WTC11 (cell line): Measurements from ENCODE around the gene KRTAP20-4. TPM values are rescaled to one million over a fixed set of nuclear protein-coding genes. Genes with fewer than 3 reads are reported as not detected.

Source experiments
- ATAC-seq: fragments of 200-7000 bp; cut with Tn5 transposase; 2 replicates; pipeline ENCODE4 v1.10.0; 2021; ENCODE audit warnings: mild to moderate bottlenecking, moderate library complexity
- CTCF ChIA-PET: fragments of 300-600 bp; sonication (Branson Sonifier 250); formaldehyde crosslinking; loops from one replicate; lab custom pipeline; 2021; ENCODE audit warnings: antibody characterized with exemption; lab: Charles Lee
- POLR2A ChIA-PET: fragments of 350-600 bp; sonication (Branson Sonifier 250); formaldehyde crosslinking; loops from one replicate; lab custom pipeline; 2021; ENCODE audit warnings: antibody characterized with exemption; lab: Charles Lee
- DNase-seq: peaks from one replicate; pipeline ENCODE4 v3.0.0; 2021; ENCODE audit warnings: low spot score
- H3K27ac Mint-ChIP-seq: 2 replicates; pipeline ENCODE4 v1.8.0; 2021; ENCODE audit warnings: mixed read lengths
- H3K27me3 Mint-ChIP-seq: 2 replicates; pipeline ENCODE4 v1.8.0; 2021; ENCODE audit warnings: low read depth, mild to moderate bottlenecking, moderate library complexity, mixed read lengths
- H3K36me3 Mint-ChIP-seq: 2 replicates; pipeline ENCODE4 v1.8.0; 2021; ENCODE audit warnings: mixed read lengths
- H3K4me1 Mint-ChIP-seq: 2 replicates; pipeline ENCODE4 v1.8.0; 2022; ENCODE audit warnings: mixed read lengths
- H3K4me3 Mint-ChIP-seq: 2 replicates; pipeline ENCODE4 v1.8.0; 2021; ENCODE audit warnings: mild to moderate bottlenecking, moderate library complexity, mixed read lengths
- H3K9me3 Mint-ChIP-seq: 2 replicates; pipeline ENCODE4 v1.8.0; 2021; ENCODE audit warnings: mixed read lengths
- ATF1 ChIP-seq: sonication (generic); formaldehyde crosslinking; IDR thresholded peaks from 2 replicates; pipeline ENCODE4 v1.8.1; 2023; ENCODE audit warnings: mild to moderate bottlenecking, moderate library complexity, missing genetic modification reagents
- CREM ChIP-seq: sonication (generic); formaldehyde crosslinking; IDR thresholded peaks from 2 replicates; pipeline ENCODE4 v1.8.1; 2022; ENCODE audit warnings: mild to moderate bottlenecking, missing genetic modification reagents, moderate library complexity
- ESRRA ChIP-seq: sonication (generic); formaldehyde crosslinking; IDR thresholded peaks from 2 replicates; pipeline ENCODE4 v1.8.1; 2022; ENCODE audit warnings: mild to moderate bottlenecking, missing genetic modification reagents, borderline replicate concordance
- FOXJ3 ChIP-seq: sonication (generic); formaldehyde crosslinking; IDR thresholded peaks from 2 replicates; pipeline ENCODE4 v1.9.0; 2021; ENCODE audit warnings: missing genetic modification reagents, mild to moderate bottlenecking, borderline replicate concordance
- FOXK1 ChIP-seq: sonication (generic); formaldehyde crosslinking; IDR thresholded peaks from 2 replicates; pipeline ENCODE4 v1.8.0; 2022; ENCODE audit warnings: mild to moderate bottlenecking, moderate library complexity, missing genetic modification reagents
- HMGA2 ChIP-seq: fragments of 250-450 bp; sonication (Bioruptor Pico); IDR thresholded peaks from 2 replicates; pipeline ENCODE4 v1.4.0; 2021; ENCODE audit warnings: mild to moderate bottlenecking, moderate library complexity
- IRF2 ChIP-seq: sonication (generic); formaldehyde crosslinking; IDR thresholded peaks from 2 replicates; pipeline ENCODE4 v1.8.0; 2022; ENCODE audit warnings: low read depth, missing genetic modification reagents, borderline replicate concordance
- JUN ChIP-seq: sonication (generic); formaldehyde crosslinking; IDR thresholded peaks from 2 replicates; pipeline ENCODE4 v1.8.0; 2023; ENCODE audit warnings: mild to moderate bottlenecking, missing genetic modification reagents
- KAT7 ChIP-seq: sonication (generic); formaldehyde crosslinking; IDR thresholded peaks from 2 replicates; pipeline ENCODE4 v1.8.1; 2023; ENCODE audit warnings: missing genetic modification reagents, mild to moderate bottlenecking, borderline replicate concordance
- NFATC4 ChIP-seq: fragments of 250-450 bp; sonication (Bioruptor Pico); IDR thresholded peaks from 2 replicates; pipeline ENCODE4 v1.9.0; 2021; ENCODE audit warnings: mild to moderate bottlenecking
- NFE2L1 ChIP-seq: sonication (generic); formaldehyde crosslinking; IDR thresholded peaks from 2 replicates; pipeline ENCODE4 v1.8.1; 2023; ENCODE audit warnings: missing genetic modification reagents
- RORB ChIP-seq: fragments of 250-450 bp; sonication (Bioruptor Pico); IDR thresholded peaks from 2 replicates; pipeline ENCODE4 v1.9.0; 2021; ENCODE audit warnings: mild to moderate bottlenecking
- SOX15 ChIP-seq: fragments of 250-450 bp; sonication (Bioruptor Pico); IDR thresholded peaks from 2 replicates; pipeline ENCODE4 v1.9.0; 2021; ENCODE audit warnings: mild to moderate bottlenecking
- total RNA-seq: library from RNA; stranded (reverse); gene quantifications from 3 replicates; pipeline ENCODE4 v1.2.3, GENCODE V29; 2021
- TF ChIP-seq, protein P1 (sequence below): sonication (generic); formaldehyde crosslinking; IDR thresholded peaks from 2 replicates; pipeline ENCODE4 v1.8.0; 2022; ENCODE audit warnings: missing genetic modification reagents
- TF ChIP-seq, protein P2 (sequence below): sonication (generic); formaldehyde crosslinking; IDR thresholded peaks from 2 replicates; pipeline ENCODE4 v1.8.0; 2023; ENCODE audit warnings: missing genetic modification reagents
- TF ChIP-seq, protein P3 (sequence below): fragments of 250-450 bp; sonication (Bioruptor Pico); IDR thresholded peaks from 2 replicates; pipeline ENCODE4 v2.1.2; 2022; ENCODE audit warnings: mild to moderate bottlenecking, moderate library complexity
- TF ChIP-seq, protein P4 (sequence below): fragments of 250-450 bp; sonication (Bioruptor Pico); IDR thresholded peaks from 2 replicates; pipeline ENCODE4 v1.9.0; 2021; ENCODE audit warnings: moderate library complexity, mild to moderate bottlenecking, inconsistent platforms, borderline replicate concordance
- TF ChIP-seq, protein P5 (sequence below): sonication (generic); formaldehyde crosslinking; IDR thresholded peaks from 2 replicates; pipeline ENCODE4 v1.8.1; 2022; ENCODE audit warnings: missing genetic modification reagents, borderline replicate concordance
- TF ChIP-seq, protein P6 (sequence below): fragments of 250-450 bp; sonication (Bioruptor Pico); IDR thresholded peaks from 2 replicates; pipeline ENCODE4 v1.9.0; 2021; ENCODE audit warnings: mild to moderate bottlenecking
- TF ChIP-seq, protein P7 (sequence below): sonication (generic); formaldehyde crosslinking; IDR thresholded peaks from 2 replicates; pipeline ENCODE4 v1.8.0; 2022; ENCODE audit warnings: mild to moderate bottlenecking, missing genetic modification reagents
- TF ChIP-seq, protein P8 (sequence below): sonication (generic); formaldehyde crosslinking; IDR thresholded peaks from 2 replicates; pipeline ENCODE4 v1.8.1; 2022; ENCODE audit warnings: mild to moderate bottlenecking, missing genetic modification reagents, moderate library complexity, borderline replicate concordance

The KRTAP20-4 gene
- total RNA-seq, 1 experiment from 2014 or later: not detected

DNA sequence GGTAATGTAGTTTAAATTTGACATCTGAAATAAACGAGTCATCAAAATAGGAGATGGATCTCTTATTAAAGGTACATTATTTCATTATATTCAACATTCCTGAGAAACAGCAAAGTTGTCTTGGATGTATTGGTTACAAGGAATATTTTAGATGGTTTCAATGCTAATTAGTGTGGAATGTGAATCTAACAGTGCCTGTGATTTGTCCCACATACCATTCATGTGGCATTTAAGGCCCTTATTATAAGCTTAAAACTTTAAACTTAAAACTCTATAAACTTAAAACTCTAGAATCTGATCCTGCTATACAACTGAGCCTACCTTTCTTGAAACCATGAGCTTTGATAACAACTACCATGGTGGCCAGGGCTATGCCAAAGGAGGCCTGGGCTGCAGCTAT is 19.6 kb upstream of the KRTAP20-4 start, which contains the start of gene KRTAP22-1 (continued):
- TF ChIP-seq, protein P1, sequence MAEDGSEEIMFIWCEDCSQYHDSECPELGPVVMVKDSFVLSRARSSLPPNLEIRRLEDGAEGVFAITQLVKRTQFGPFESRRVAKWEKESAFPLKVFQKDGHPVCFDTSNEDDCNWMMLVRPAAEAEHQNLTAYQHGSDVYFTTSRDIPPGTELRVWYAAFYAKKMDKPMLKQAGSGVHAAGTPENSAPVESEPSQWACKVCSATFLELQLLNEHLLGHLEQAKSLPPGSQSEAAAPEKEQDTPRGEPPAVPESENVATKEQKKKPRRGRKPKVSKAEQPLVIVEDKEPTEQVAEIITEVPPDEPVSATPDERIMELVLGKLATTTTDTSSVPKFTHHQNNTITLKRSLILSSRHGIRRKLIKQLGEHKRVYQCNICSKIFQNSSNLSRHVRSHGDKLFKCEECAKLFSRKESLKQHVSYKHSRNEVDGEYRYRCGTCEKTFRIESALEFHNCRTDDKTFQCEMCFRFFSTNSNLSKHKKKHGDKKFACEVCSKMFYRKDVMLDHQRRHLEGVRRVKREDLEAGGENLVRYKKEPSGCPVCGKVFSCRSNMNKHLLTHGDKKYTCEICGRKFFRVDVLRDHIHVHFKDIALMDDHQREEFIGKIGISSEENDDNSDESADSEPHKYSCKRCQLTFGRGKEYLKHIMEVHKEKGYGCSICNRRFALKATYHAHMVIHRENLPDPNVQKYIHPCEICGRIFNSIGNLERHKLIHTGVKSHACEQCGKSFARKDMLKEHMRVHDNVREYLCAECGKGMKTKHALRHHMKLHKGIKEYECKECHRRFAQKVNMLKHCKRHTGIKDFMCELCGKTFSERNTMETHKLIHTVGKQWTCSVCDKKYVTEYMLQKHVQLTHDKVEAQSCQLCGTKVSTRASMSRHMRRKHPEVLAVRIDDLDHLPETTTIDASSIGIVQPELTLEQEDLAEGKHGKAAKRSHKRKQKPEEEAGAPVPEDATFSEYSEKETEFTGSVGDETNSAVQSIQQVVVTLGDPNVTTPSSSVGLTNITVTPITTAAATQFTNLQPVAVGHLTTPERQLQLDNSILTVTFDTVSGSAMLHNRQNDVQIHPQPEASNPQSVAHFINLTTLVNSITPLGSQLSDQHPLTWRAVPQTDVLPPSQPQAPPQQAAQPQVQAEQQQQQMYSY (CRISPR knock-in tag): no peak
- TF ChIP-seq, protein P2, sequence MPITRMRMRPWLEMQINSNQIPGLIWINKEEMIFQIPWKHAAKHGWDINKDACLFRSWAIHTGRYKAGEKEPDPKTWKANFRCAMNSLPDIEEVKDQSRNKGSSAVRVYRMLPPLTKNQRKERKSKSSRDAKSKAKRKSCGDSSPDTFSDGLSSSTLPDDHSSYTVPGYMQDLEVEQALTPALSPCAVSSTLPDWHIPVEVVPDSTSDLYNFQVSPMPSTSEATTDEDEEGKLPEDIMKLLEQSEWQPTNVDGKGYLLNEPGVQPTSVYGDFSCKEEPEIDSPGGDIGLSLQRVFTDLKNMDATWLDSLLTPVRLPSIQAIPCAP: no peak
- TF ChIP-seq, protein P3, sequence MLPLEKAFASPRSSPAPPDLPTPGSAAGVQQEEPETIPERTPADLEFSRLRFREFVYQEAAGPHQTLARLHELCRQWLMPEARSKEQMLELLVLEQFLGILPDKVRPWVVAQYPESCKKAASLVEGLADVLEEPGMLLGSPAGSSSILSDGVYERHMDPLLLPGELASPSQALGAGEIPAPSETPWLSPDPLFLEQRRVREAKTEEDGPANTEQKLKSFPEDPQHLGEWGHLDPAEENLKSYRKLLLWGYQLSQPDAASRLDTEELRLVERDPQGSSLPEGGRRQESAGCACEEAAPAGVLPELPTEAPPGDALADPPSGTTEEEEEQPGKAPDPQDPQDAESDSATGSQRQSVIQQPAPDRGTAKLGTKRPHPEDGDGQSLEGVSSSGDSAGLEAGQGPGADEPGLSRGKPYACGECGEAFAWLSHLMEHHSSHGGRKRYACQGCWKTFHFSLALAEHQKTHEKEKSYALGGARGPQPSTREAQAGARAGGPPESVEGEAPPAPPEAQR (CRISPR knock-in tag): no peak
- TF ChIP-seq, protein P4, sequence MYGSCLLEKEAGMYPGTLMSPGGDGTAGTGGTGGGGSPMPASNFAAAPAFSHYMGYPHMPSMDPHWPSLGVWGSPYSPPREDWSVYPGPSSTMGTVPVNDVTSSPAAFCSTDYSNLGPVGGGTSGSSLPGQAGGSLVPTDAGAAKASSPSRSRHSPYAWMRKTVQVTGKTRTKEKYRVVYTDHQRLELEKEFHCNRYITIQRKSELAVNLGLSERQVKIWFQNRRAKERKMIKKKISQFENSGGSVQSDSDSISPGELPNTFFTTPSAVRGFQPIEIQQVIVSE: no peak
- TF ChIP-seq SOX15 (CRISPR knock-in tag) (no peak), IRF2 (CRISPR knock-in tag) (no peak), JUN (CRISPR knock-in tag) (no peak)
- TF ChIP-seq, protein P5, sequence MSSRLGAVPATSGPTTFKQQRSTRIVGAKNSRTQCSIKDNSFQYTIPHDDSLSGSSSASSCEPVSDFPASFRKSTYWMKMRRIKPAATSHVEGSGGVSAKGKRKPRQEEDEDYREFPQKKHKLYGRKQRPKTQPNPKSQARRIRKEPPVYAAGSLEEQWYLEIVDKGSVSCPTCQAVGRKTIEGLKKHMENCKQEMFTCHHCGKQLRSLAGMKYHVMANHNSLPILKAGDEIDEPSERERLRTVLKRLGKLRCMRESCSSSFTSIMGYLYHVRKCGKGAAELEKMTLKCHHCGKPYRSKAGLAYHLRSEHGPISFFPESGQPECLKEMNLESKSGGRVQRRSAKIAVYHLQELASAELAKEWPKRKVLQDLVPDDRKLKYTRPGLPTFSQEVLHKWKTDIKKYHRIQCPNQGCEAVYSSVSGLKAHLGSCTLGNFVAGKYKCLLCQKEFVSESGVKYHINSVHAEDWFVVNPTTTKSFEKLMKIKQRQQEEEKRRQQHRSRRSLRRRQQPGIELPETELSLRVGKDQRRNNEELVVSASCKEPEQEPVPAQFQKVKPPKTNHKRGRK (CRISPR knock-in tag): no peak

DNA sequence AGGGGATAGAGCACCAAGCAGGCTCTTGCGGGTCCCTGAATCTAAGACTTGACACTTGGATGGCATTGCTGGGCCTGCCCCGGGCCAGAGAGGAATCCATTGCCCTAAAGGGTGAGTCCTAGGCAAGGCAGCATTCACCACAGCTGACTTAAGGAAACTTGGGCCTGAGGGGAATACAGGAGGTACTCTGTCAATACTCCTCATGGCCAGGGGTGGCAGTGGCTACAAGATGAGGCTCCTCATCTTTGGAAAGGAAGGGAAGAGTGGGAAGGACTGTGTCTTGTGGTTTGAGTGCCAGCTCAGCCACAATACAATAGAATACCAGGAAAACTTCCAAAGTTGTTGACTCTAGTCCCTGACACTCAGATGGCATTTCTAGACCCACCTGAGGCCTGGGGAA is 14.5 kb upstream of the KRTAP20-4 start:
- ChIA-PET CTCF (interaction anchor here (0.9 to 1.7 kb wide), 2 partner anchors 9 to 234 kb away, joined by 3 to 6 read pairs; no protein-coding TSS in a partner anchor), POLR2A (no interaction called here)
- DNase-seq (peak; percentile 42), ATAC-seq (peak; percentile 100)
- Mint-ChIP-seq H3K4me3 (no peak overlapping the region), H3K4me1 (no peaks in the 10 kb centered on the region), H3K9me3 (peaks cover 8% of the 10 kb centered on the region), H3K27ac (no peak overlapping the region), H3K27me3 (no peaks in the 10 kb centered on the region), H3K36me3 (no peaks in the 10 kb centered on the region)
- TF ChIP-seq NFE2L1 (CRISPR knock-in tag): no peak
- no peak for TF ChIP-seq FOXK1 (CRISPR knock-in tag)
- TF ChIP-seq HMGA2: no peak
- TF ChIP-seq ESRRA (CRISPR knock-in tag): no peak
- no peak for TF ChIP-seq JUN (CRISPR knock-in tag)
- TF ChIP-seq, protein P6, sequence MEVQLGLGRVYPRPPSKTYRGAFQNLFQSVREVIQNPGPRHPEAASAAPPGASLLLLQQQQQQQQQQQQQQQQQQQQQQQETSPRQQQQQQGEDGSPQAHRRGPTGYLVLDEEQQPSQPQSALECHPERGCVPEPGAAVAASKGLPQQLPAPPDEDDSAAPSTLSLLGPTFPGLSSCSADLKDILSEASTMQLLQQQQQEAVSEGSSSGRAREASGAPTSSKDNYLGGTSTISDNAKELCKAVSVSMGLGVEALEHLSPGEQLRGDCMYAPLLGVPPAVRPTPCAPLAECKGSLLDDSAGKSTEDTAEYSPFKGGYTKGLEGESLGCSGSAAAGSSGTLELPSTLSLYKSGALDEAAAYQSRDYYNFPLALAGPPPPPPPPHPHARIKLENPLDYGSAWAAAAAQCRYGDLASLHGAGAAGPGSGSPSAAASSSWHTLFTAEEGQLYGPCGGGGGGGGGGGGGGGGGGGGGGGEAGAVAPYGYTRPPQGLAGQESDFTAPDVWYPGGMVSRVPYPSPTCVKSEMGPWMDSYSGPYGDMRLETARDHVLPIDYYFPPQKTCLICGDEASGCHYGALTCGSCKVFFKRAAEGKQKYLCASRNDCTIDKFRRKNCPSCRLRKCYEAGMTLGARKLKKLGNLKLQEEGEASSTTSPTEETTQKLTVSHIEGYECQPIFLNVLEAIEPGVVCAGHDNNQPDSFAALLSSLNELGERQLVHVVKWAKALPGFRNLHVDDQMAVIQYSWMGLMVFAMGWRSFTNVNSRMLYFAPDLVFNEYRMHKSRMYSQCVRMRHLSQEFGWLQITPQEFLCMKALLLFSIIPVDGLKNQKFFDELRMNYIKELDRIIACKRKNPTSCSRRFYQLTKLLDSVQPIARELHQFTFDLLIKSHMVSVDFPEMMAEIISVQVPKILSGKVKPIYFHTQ (CRISPR knock-in tag): no peak
- no peak for TF ChIP-seq RORB (CRISPR knock-in tag)
- TF ChIP-seq, protein P4: no peak
- TF ChIP-seq KAT7 (CRISPR knock-in tag): no peak
- TF ChIP-seq ATF1 (CRISPR knock-in tag): no peak
- no peak for TF ChIP-seq NFATC4 (CRISPR knock-in tag)
- TF ChIP-seq, protein P7, sequence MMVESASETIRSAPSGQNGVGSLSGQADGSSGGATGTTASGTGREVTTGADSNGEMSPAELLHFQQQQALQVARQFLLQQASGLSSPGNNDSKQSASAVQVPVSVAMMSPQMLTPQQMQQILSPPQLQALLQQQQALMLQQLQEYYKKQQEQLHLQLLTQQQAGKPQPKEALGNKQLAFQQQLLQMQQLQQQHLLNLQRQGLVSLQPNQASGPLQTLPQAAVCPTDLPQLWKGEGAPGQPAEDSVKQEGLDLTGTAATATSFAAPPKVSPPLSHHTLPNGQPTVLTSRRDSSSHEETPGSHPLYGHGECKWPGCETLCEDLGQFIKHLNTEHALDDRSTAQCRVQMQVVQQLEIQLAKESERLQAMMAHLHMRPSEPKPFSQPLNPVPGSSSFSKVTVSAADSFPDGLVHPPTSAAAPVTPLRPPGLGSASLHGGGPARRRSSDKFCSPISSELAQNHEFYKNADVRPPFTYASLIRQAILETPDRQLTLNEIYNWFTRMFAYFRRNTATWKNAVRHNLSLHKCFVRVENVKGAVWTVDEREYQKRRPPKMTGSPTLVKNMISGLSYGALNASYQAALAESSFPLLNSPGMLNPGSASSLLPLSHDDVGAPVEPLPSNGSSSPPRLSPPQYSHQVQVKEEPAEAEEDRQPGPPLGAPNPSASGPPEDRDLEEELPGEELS: no peak
- TF ChIP-seq, protein P8, sequence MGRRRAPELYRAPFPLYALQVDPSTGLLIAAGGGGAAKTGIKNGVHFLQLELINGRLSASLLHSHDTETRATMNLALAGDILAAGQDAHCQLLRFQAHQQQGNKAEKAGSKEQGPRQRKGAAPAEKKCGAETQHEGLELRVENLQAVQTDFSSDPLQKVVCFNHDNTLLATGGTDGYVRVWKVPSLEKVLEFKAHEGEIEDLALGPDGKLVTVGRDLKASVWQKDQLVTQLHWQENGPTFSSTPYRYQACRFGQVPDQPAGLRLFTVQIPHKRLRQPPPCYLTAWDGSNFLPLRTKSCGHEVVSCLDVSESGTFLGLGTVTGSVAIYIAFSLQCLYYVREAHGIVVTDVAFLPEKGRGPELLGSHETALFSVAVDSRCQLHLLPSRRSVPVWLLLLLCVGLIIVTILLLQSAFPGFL (CRISPR knock-in tag): no peak
- no peak for TF ChIP-seq CREM (CRISPR knock-in tag)
- TF ChIP-seq FOXJ3: no peak
